ENCODE results near the gene GDPD4. TPM values are rescaled to one million over a fixed set of nuclear protein-coding genes. Genes with fewer than 3 reads are reported as not detected.

The GDPD4 gene
- total RNA-seq, 2 donors from 2014 or later, result not detected

DNA sequence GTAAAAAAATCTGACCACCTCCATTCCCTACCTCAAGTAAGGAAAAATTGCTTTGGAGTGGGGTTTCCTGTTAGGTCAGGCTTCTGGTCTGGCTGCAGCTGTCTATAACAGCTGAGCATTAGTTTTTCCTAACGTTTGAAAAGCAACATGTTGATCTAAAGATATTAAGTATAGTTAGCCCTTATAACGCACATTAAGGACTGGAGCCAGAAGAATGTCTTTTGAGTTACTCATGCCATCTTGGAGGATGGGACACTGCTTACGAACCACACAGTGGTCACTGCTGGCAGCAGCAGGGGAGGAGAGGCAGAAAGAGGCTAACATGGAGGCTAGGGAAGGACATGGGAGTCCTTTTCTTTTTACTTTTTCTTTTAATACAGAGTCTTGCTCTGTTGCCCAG lies 44.1 kb upstream of the GDPD4 start:
- Mint-ChIP-seq H3K9me3 (no peaks in the 10 kb centered on the region), H3K4me3 (no peak overlapping the region), H3K27ac (no peak overlapping the region), H3K4me1 (no peaks in the 10 kb centered on the region), H3K36me3 (ENCODE audit: low read depth) (peaks cover 52% of the 10 kb centered on the region), H3K27me3 (ENCODE audit: insufficient read depth) (no peaks in the 10 kb centered on the region)
- Histone ChIP-seq H3K27me3 (ENCODE audit: control insufficient read depth, insufficient read depth, low read length, poor library complexity, severe bottlenecking) (no peaks in the 10 kb centered on the region), H3K9ac (ENCODE audit: extremely low read depth, low read length, poor library complexity, severe bottlenecking) (no peak overlapping the region), H3K36me3 (ENCODE audit: control insufficient read depth, insufficient read depth, low read length) (peaks cover 59% of the 10 kb centered on the region), H3K27ac (ENCODE audit: low read depth, low read length) (no peak overlapping the region), H3K9me3 (ENCODE audit: control insufficient read depth, low read length) (no peaks in the 10 kb centered on the region), H3K4me3 (ENCODE audit: low read length) (no peak overlapping the region), H3K4me1 (ENCODE audit: control insufficient read depth, insufficient read depth, low read length) (no peaks in the 10 kb centered on the region)
- TF ChIP-seq, protein P1, sequence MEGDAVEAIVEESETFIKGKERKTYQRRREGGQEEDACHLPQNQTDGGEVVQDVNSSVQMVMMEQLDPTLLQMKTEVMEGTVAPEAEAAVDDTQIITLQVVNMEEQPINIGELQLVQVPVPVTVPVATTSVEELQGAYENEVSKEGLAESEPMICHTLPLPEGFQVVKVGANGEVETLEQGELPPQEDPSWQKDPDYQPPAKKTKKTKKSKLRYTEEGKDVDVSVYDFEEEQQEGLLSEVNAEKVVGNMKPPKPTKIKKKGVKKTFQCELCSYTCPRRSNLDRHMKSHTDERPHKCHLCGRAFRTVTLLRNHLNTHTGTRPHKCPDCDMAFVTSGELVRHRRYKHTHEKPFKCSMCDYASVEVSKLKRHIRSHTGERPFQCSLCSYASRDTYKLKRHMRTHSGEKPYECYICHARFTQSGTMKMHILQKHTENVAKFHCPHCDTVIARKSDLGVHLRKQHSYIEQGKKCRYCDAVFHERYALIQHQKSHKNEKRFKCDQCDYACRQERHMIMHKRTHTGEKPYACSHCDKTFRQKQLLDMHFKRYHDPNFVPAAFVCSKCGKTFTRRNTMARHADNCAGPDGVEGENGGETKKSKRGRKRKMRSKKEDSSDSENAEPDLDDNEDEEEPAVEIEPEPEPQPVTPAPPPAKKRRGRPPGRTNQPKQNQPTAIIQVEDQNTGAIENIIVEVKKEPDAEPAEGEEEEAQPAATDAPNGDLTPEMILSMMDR (conservative IDR thresholded peaks at IDR 0.05), result no peak
- WGBS, 2 experiments (ENCODE audit: insufficient coverage in 1 of 2, insufficient read length in 1 of 2), result 89 to 95% methylated on average over 2 to 3 of the region's 3 CpGs
- no peak for DNase-seq

DNA sequence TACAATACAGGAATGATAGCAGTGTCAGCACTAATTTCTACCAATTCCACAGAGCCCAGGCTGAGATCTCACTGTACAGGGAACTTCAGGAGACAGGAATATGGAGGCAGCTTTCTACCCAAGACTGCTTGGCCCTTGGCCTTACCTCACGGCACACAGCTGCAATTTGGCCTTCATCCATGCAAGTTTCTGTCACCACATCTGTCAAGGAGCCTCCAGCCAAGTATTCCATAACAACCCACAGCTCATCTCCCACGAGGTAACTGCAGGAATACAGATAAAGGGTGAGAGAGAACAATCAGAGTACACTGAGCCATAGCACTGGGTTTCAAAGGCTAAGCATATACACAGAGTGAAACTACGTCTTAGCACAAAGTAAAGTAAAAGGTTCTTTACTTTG lies 39.0 kb upstream of the GDPD4 start:
- peaks cover 50% of the 10 kb centered on the region for H3K36me3 Mint-ChIP-seq (ENCODE audit: low read depth)
- H3K4me3 Mint-ChIP-seq, result no peak overlapping the region
- Histone ChIP-seq H3K27me3 (ENCODE audit: control insufficient read depth, insufficient read depth, low read length, poor library complexity, severe bottlenecking) (no peaks in the 10 kb centered on the region), H3K27ac (ENCODE audit: low read depth, low read length) (no peak overlapping the region), H3K9ac (ENCODE audit: extremely low read depth, low read length, poor library complexity, severe bottlenecking) (no peak overlapping the region), H3K4me3 (ENCODE audit: low read length) (no peak overlapping the region), H3K9me3 (ENCODE audit: control insufficient read depth, low read length) (no peaks in the 10 kb centered on the region), H3K36me3 (ENCODE audit: control insufficient read depth, insufficient read depth, low read length) (peaks cover 80% of the 10 kb centered on the region), H3K4me1 (ENCODE audit: control insufficient read depth, insufficient read depth, low read length) (no peaks in the 10 kb centered on the region)
- WGBS, 2 experiments (ENCODE audit: insufficient coverage in 1 of 2, insufficient read length in 1 of 2), result 94 to 95% methylated on average over 2 to 3 of the region's 3 CpGs
- H3K4me1 Mint-ChIP-seq, result no peaks in the 10 kb centered on the region
- H3K27ac Mint-ChIP-seq, result no peak overlapping the region
- TF ChIP-seq, protein P1 (conservative IDR thresholded peaks at IDR 0.05), result no peak
- no peak for DNase-seq
- no peaks in the 10 kb centered on the region for H3K27me3 Mint-ChIP-seq (ENCODE audit: insufficient read depth)
- H3K9me3 Mint-ChIP-seq, result no peaks in the 10 kb centered on the region

DNA sequence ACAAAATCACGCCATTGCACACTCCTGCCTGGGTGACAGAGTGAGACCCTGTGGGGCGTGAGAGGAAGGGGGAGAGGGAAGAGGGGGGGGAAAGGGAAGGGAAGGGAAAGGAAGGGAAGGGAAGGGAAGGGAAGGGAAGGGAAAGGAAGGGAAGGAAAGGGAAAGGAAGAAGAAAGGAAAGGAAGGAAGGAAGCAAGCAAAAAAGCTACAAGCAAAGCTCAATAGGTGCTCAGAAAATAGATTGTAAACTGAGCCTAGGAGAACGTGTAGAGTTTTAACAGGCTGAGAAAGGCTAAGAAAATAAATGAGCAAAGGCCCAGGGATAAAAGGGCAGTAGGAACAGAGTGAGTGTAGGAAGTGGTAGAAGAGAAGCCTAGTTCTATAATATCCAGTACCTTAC lies 30.8 kb upstream of the GDPD4 start:
- H3K4me3 Mint-ChIP-seq, result no peak overlapping the region
- Histone ChIP-seq H3K27ac (ENCODE audit: low read depth, low read length) (no peak overlapping the region), H3K4me1 (ENCODE audit: control insufficient read depth, insufficient read depth, low read length) (no peaks in the 10 kb centered on the region), H3K36me3 (ENCODE audit: control insufficient read depth, insufficient read depth, low read length) (peaks cover 45% of the 10 kb centered on the region), H3K4me3 (ENCODE audit: low read length) (no peak overlapping the region), H3K27me3 (ENCODE audit: control insufficient read depth, insufficient read depth, low read length, poor library complexity, severe bottlenecking) (no peaks in the 10 kb centered on the region), H3K9me3 (ENCODE audit: control insufficient read depth, low read length) (peaks cover 10% of the 10 kb centered on the region), H3K9ac (ENCODE audit: extremely low read depth, low read length, poor library complexity, severe bottlenecking) (no peak overlapping the region)
- WGBS, 2 experiments (ENCODE audit: insufficient coverage in 1 of 2, insufficient read length in 1 of 2), result 88 to 89% methylated on average over 1 to 2 of the region's 3 CpGs
- H3K27ac Mint-ChIP-seq, result no peak overlapping the region
- TF ChIP-seq, protein P1 (conservative IDR thresholded peaks at IDR 0.05), result no peak
- DNase-seq, result no peak
- H3K9me3 Mint-ChIP-seq, result peaks cover 17% of the 10 kb centered on the region
- no peaks in the 10 kb centered on the region for H3K4me1 Mint-ChIP-seq
- H3K27me3 Mint-ChIP-seq (ENCODE audit: insufficient read depth), result no peaks in the 10 kb centered on the region
- peaks cover 55% of the 10 kb centered on the region for H3K36me3 Mint-ChIP-seq (ENCODE audit: low read depth)
